Neuronal stem cell (in vitro differentiated cells): ENCODE data around the gene OSTF1. TPM values are rescaled to one million over a fixed set of nuclear protein-coding genes. Genes with fewer than 3 reads are reported as not detected.
A peak's percentile ranks its signal among the peaks of the same experiment; 100 is the strongest.

Experiments
- DNase-seq: peaks from one replicate; pipeline ENCODE4 v3.0.0-alpha.2; 2013; ENCODE audit warnings: low spot score
- H2AFZ ChIP-seq: one replicate; pipeline ENCODE4 v1.6.1; 2013; ENCODE audit warnings: mild to moderate bottlenecking, low read length, inconsistent platforms
- H2AK5ac ChIP-seq: 2 replicates; pipeline ENCODE4 v1.6.1; 2013; ENCODE audit warnings: low read depth, mild to moderate bottlenecking, inconsistent platforms, low read length, moderate library complexity, mixed read lengths
- H2BK120ac ChIP-seq: 2 replicates; pipeline ENCODE4 v1.6.1; 2013; ENCODE audit warnings: low read depth, mild to moderate bottlenecking, inconsistent platforms, low read length, moderate library complexity, mixed read lengths
- H2BK12ac ChIP-seq: one replicate; pipeline ENCODE4 v1.6.1; 2013; ENCODE audit warnings: low read length, inconsistent platforms
- H2BK15ac ChIP-seq: 2 replicates; pipeline ENCODE4 v1.6.1; 2013; ENCODE audit warnings: mild to moderate bottlenecking, low read length, inconsistent platforms, mixed read lengths
- H2BK5ac ChIP-seq: one replicate; pipeline ENCODE4 v1.6.1; 2013; ENCODE audit warnings: inconsistent platforms, mild to moderate bottlenecking, low read length, moderate library complexity
- H3K14ac ChIP-seq: one replicate; pipeline ENCODE4 v1.6.1; 2013; ENCODE audit warnings: low read length, inconsistent platforms
- H3K18ac ChIP-seq: 2 replicates; pipeline ENCODE4 v1.6.1; 2013; ENCODE audit warnings: low read length, inconsistent platforms
- H3K23ac ChIP-seq: 2 replicates; pipeline ENCODE4 v1.6.1; 2013; ENCODE audit warnings: low read depth, mild to moderate bottlenecking, mixed read lengths, low read length, inconsistent platforms; ENCODE audit not compliant: poor library complexity
- H3K27ac ChIP-seq: replicated peaks from 3 replicates; pipeline ENCODE4 v1.5.1; 2013; ENCODE audit warnings: low read length, inconsistent platforms
- H3K27me3 ChIP-seq, 3 experiments: 2 replicates each; pipeline ENCODE4 v1.6.1; 2013; ENCODE audit warnings: low read length in 3 of 3, mild to moderate bottlenecking in 2 of 3, inconsistent platforms in 1 of 3, low read depth in 1 of 3, mixed read lengths in 1 of 3, moderate library complexity in 1 of 3; ENCODE audit not compliant: control insufficient read depth in 3 of 3, insufficient read depth in 3 of 3
- H3K36me3 ChIP-seq, 2 donors: replicated peaks in 1 of 2; 2 replicates each; pipeline ENCODE4 v1.6.1; 2013; ENCODE audit warnings: low read length in 2 of 2; ENCODE audit not compliant: control insufficient read depth in 2 of 2, insufficient read depth in 2 of 2
- H3K4ac ChIP-seq: 2 replicates; pipeline ENCODE4 v1.6.1; 2013; ENCODE audit warnings: inconsistent platforms, mild to moderate bottlenecking, low read length, moderate library complexity
- H3K4me1 ChIP-seq, 2 donors: 1 replicate in 1 of 2; 2 replicates in 1 of 2; pipeline ENCODE4 v1.6.1; 2013; ENCODE audit warnings: low read length in 2 of 2, low read depth in 1 of 2; ENCODE audit not compliant: control insufficient read depth in 2 of 2, insufficient read depth in 1 of 2
- H3K4me2 ChIP-seq: one replicate; pipeline ENCODE4 v1.6.1; 2013; ENCODE audit warnings: mild to moderate bottlenecking, low read length, inconsistent platforms; ENCODE audit not compliant: insufficient read depth, poor library complexity, severe bottlenecking
- H3K4me3 ChIP-seq, 2 donors: 2 replicates each; pipeline ENCODE4 v1.5.1; 2013; ENCODE audit warnings: low read length in 2 of 2, mild to moderate bottlenecking in 2 of 2, inconsistent platforms in 1 of 2, moderate library complexity in 1 of 2
- H3K79me1 ChIP-seq: one replicate; pipeline ENCODE4 v1.6.1; 2013; ENCODE audit warnings: low read depth, mild to moderate bottlenecking, inconsistent platforms, low read length, moderate library complexity
- H3K9ac ChIP-seq: one replicate; pipeline ENCODE4 v1.6.1; 2013; ENCODE audit warnings: mild to moderate bottlenecking, low read depth, low read length, inconsistent platforms; ENCODE audit not compliant: poor library complexity
- H3K9me3 ChIP-seq, 2 donors: replicated peaks in 1 of 2; 2 replicates each; pipeline versions ENCODE3 to v1.6.1; 2013; ENCODE audit warnings: low read length in 2 of 2, mild to moderate bottlenecking in 2 of 2, inconsistent platforms in 1 of 2, low read depth in 1 of 2, mixed read lengths in 1 of 2, moderate library complexity in 1 of 2; ENCODE audit not compliant: control insufficient read depth in 2 of 2, insufficient read depth in 1 of 2
- H4K8ac ChIP-seq: one replicate; pipeline ENCODE4 v1.6.1; 2013; ENCODE audit warnings: low read depth, mild to moderate bottlenecking, inconsistent platforms, low read length, moderate library complexity
- H4K91ac ChIP-seq: one replicate; pipeline ENCODE4 v1.6.1; 2013; ENCODE audit warnings: low read length, low read depth, mild to moderate bottlenecking, inconsistent platforms; ENCODE audit not compliant: poor library complexity
- WGBS, 2 donors: extraction: QIAGEN DNeasy Blood & Tissue Kit; methylation state at CpG; one replicate each; pipeline ENCODE4 v1.1.7; 2013; ENCODE audit warnings: missing lambda C conversion rate in 2 of 2, mixed read lengths in 1 of 2; ENCODE audit not compliant: insufficient read length in 2 of 2, insufficient replicate concordance in 1 of 2; ENCODE audit errors: extremely low coverage in 2 of 2; 5-methylcytosine and 5-hydroxymethylcytosine counted together
- polyA plus RNA-seq, 2 experiments: library from polyadenylated mRNA; stranded (reverse); fragments of 200-250 nt; gene quantifications; one replicate each; pipeline ENCODE4 v1.2.3, GENCODE V29; 2013

The OSTF1 gene, protein sequence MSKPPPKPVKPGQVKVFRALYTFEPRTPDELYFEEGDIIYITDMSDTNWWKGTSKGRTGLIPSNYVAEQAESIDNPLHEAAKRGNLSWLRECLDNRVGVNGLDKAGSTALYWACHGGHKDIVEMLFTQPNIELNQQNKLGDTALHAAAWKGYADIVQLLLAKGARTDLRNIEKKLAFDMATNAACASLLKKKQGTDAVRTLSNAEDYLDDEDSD
- 2.3 TPM for polyA plus RNA-seq (2013, experiment 1 of 2)
- 2.1 TPM for polyA plus RNA-seq (2013, experiment 2 of 2)

DNA sequence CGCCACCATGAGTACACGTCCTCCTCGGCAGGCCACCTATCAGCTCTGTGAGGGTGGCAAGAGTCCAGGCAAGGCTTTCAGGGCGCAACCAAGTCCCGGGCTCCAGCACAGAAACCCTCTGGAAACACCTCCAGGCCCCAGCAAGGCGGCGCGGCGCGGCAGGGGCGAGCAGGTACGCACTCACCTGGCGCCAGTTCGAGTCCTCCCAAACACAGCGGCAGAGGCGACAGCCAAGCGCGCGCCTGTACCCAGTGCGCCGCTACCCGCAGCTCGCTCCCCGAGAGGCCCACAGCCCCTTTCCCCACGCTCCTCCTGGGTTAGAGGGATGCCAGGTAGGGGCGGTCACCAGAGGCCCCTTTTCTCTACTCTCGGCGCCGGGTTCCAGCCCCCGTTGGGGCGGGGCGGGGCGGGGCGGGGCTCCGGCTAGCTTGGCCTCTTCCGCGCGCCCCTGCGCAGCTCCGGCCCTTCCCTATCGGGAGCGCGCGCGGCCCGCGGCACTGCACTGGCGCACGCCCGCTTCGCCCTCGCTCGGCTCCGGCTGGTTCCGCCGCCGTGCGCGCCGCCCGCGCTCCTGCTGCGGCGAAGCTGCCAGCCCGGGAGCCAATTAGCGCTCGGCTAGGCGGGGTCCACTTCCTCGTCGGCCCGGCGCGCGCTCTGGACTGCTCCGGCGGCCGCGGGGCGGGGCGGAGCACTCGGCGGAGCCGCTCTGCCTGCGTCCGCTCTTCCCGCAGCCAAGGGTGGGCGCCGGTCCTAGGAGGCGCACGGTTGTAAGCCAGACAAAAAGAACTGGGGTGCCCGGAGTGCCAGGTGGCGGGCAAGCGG, at the start of gene OSTF1, which contains the start of gene NMRK1:
Gene OSTF1, plus strand, starts transcription at position 691 of the 822 bp plus-strand sequence. CDS start 179 bp downstream, outside the sequence.
Gene NMRK1, minus strand, starts transcription at position 332 of the 822 bp plus-strand sequence. CDS start 5,040 bp downstream, outside the sequence.
- Histone ChIP-seq H3K4ac (no peak within 1 kb of the TSS), H3K9ac (peak within 1 kb of the TSS; percentile 50), H3K4me2 (peak within 1 kb of the TSS; percentile 88), H4K91ac (no peak within 1 kb of the TSS), H3K79me1 (no peaks in the 10 kb centered on the region), H3K14ac (peak within 1 kb of the TSS; percentile 67), H3K36me3 (no peaks in the 10 kb centered on the region), H2BK120ac (no peak within 1 kb of the TSS), H3K23ac (peak within 1 kb of the TSS; percentile 99), H2BK15ac (peak within 1 kb of the TSS; percentile 80), H2BK12ac (no peak within 1 kb of the TSS), H3K9me3 (no peaks in the 10 kb centered on the region), H3K4me3 (peak within 1 kb of the TSS; percentile 87 to 99), H2AFZ (peak within 1 kb of the TSS; percentile 100), H3K27me3 (peaks cover 0 to 9% (median 0%) of the 10 kb centered on the region in 3 experiments), H2AK5ac (peak within 1 kb of the TSS; percentile 37), H3K18ac (peak within 1 kb of the TSS; percentile 93), H3K27ac (no peak within 1 kb of the TSS), H4K8ac (peak within 1 kb of the TSS; percentile 32), H3K4me1 (peaks cover 5 to 8% of the 10 kb centered on the region in 2 donors), H2BK5ac (no peak within 1 kb of the TSS)
- DNase-seq: peak; percentile 94
- WGBS, 2 donors: no CpG with 5 or more reads among the region's 93 CpGs

GRCh38 chr9:75039009-75039408, 49.3 kb upstream of the OSTF1 start:
- Histone ChIP-seq H3K36me3 (no peaks in the 10 kb centered on the region), H2BK15ac (no peak overlapping the region), H3K79me1 (no peaks in the 10 kb centered on the region), H3K4me2 (no peak overlapping the region), H3K4me3 (no peak overlapping the region), H4K91ac (no peak overlapping the region), H2AFZ (no peak overlapping the region), H2AK5ac (no peak overlapping the region), H2BK5ac (no peak overlapping the region), H4K8ac (no peak overlapping the region), H3K27ac (no peak overlapping the region), H3K4me1 (no peaks in the 10 kb centered on the region), H3K18ac (no peak overlapping the region), H3K9me3 (peaks cover 0 to 2% of the 10 kb centered on the region in 2 donors), H3K9ac (no peak overlapping the region), H3K14ac (no peak overlapping the region), H3K27me3 (peaks cover 0 to 5% (median 0%) of the 10 kb centered on the region in 3 experiments), H2BK120ac (no peak overlapping the region), H2BK12ac (no peak overlapping the region), H3K23ac (no peak overlapping the region), H3K4ac (no peak overlapping the region)
- DNase-seq: no peak
- no CpG with 5 or more reads among the region's 3 CpGs for WGBS, 2 donors

DNA sequence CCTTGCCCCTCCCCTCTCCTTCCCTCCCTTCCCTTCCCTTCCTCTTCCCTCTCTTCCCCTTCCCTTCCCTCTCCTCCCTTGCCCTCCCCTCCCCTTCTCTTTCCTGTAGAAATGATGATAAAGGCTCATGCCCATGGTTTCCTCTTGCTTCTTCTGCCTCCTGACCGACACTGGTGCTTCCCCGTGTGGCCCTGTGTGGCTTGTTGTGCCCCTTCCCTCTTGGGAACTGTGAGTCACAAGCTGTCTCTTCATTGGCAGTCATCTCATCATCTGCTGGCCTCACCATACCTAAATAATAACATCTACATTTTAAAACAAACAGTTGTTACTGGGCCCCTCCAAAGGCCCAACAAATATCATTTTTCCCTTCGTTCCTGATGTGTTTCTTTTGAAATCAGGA, 48.5 kb upstream of the OSTF1 start:
- Histone ChIP-seq H2BK120ac (no peak overlapping the region), H2AFZ (no peak overlapping the region), H3K36me3 (no peaks in the 10 kb centered on the region), H3K23ac (no peak overlapping the region), H3K18ac (no peak overlapping the region), H4K91ac (no peak overlapping the region), H3K4me3 (no peak overlapping the region), H2BK15ac (no peak overlapping the region), H3K4me2 (no peak overlapping the region), H3K4me1 (no peaks in the 10 kb centered on the region), H2AK5ac (no peak overlapping the region), H3K14ac (no peak overlapping the region), H3K9ac (no peak overlapping the region), H3K9me3 (peaks cover 0 to 2% of the 10 kb centered on the region in 2 donors), H3K79me1 (no peaks in the 10 kb centered on the region), H4K8ac (no peak overlapping the region), H2BK5ac (no peak overlapping the region), H3K27me3 (peaks cover 0 to 5% (median 0%) of the 10 kb centered on the region in 3 experiments), H3K4ac (no peak overlapping the region), H3K27ac (no peak overlapping the region), H2BK12ac (no peak overlapping the region)
- no CpG with 5 or more reads among the region's 3 CpGs for WGBS, 2 donors
- DNase-seq: no peak

GRCh38 chr9:75041041-75041440, 47.3 kb upstream of the OSTF1 start:
- H3K79me1 ChIP-seq: no peaks in the 10 kb centered on the region
- no peaks in the 10 kb centered on the region for H3K4me1 ChIP-seq
- H3K36me3 ChIP-seq: no peaks in the 10 kb centered on the region
- H3K4me3 ChIP-seq: no peak overlapping the region
- no peak overlapping the region for H3K4ac ChIP-seq
- H3K4me2 ChIP-seq: no peak overlapping the region
- no peak overlapping the region for H2AK5ac ChIP-seq
- no peak overlapping the region for H4K8ac ChIP-seq
- H4K91ac ChIP-seq: no peak overlapping the region
- H3K9ac ChIP-seq: no peak overlapping the region
- H2BK12ac ChIP-seq: no peak overlapping the region
- H2BK120ac ChIP-seq: no peak overlapping the region
- no peak overlapping the region for H2BK5ac ChIP-seq
- peaks cover 0 to 5% (median 0%) of the 10 kb centered on the region in 3 experiments for H3K27me3 ChIP-seq
- peaks cover 0 to 2% of the 10 kb centered on the region in 2 donors for H3K9me3 ChIP-seq
- no peak for DNase-seq
- no CpG with 5 or more reads among the region's 1 CpG for WGBS, 2 donors
- no peak overlapping the region for H3K27ac ChIP-seq
- H3K18ac ChIP-seq: no peak overlapping the region
- H3K23ac ChIP-seq: no peak overlapping the region
- no peak overlapping the region for H2AFZ ChIP-seq
- no peak overlapping the region for H2BK15ac ChIP-seq
- no peak overlapping the region for H3K14ac ChIP-seq
